Testis (tissue), 2 donors: ENCODE data around the gene CATSPERD.

Experiments
- CTCF ChIP-seq, 3 experiments: fragments of 450-650 bp in 2 of 3; fragments of 200-600 bp in 1 of 3; sonication (generic) in 1 of 3; IDR thresholded peaks; one replicate each; pipeline ENCODE4 v1.5.1; 2016 to 2019; ENCODE audit warnings: antibody characterized with exemption in 3 of 3, mild to moderate bottlenecking in 2 of 3, moderate library complexity in 1 of 3
- POLR2A ChIP-seq: fragments of 450-650 bp; IDR thresholded peaks from one replicate; pipeline ENCODE4 v1.6.1; 2017; ENCODE audit warnings: antibody characterized with exemption, mild to moderate bottlenecking, moderate library complexity

- TF ChIP-seq POLR2A (no peak), CTCF (IDR thresholded peaks at IDR 0.05) (no peak)
These were observed 48.8 kb upstream of the CATSPERD start for GRCh38 chr19:5671600-5671999.
